Glutamatergic neuron (in vitro differentiated cells): ENCODE results near the gene TLCD3B. TPM values are rescaled to one million over a fixed set of nuclear protein-coding genes. Genes with fewer than 3 reads are reported as not detected.
"Not testable (repeated sequence)": the region's sequence is repeated elsewhere in the genome, so short reads cannot be mapped to it uniquely, and the experiment has no call there.

Experiments used
- DNase-seq: peaks from one replicate; pipeline ENCODE4 v3.0.0; 2022
- H3K27ac Mint-ChIP-seq: one replicate; pipeline ENCODE4 v1.8.0; 2020; ENCODE audit warnings: mild to moderate bottlenecking, mixed read lengths, inconsistent platforms; ENCODE audit not compliant: unreplicated experiment
- H3K27me3 Mint-ChIP-seq: one replicate; pipeline ENCODE4 v1.8.0; 2020; ENCODE audit warnings: mild to moderate bottlenecking, moderate library complexity, mixed read lengths, inconsistent platforms; ENCODE audit not compliant: unreplicated experiment
- H3K36me3 Mint-ChIP-seq: one replicate; pipeline ENCODE4 v1.8.0; 2020; ENCODE audit warnings: mild to moderate bottlenecking, mixed read lengths, inconsistent platforms; ENCODE audit not compliant: unreplicated experiment
- H3K4me1 Mint-ChIP-seq: one replicate; pipeline ENCODE4 v1.8.0; 2020; ENCODE audit warnings: mild to moderate bottlenecking, low read depth, mixed read lengths, inconsistent platforms; ENCODE audit not compliant: unreplicated experiment
- H3K4me3 Mint-ChIP-seq: one replicate; pipeline ENCODE4 v1.8.0; 2020; ENCODE audit warnings: mild to moderate bottlenecking, mixed read lengths, inconsistent platforms; ENCODE audit not compliant: unreplicated experiment
- H3K9me3 Mint-ChIP-seq: one replicate; pipeline ENCODE4 v1.8.0; 2020; ENCODE audit warnings: mild to moderate bottlenecking, moderate library complexity, mixed read lengths, inconsistent platforms; ENCODE audit not compliant: unreplicated experiment
- total RNA-seq: library from RNA; stranded (reverse); fragmentation: NEBNext Ultra II Directional; extraction: Animal tissue kit (Norgen Biotek cat#: 25700); gene quantifications from one replicate; pipeline ENCODE4 v1.2.1, GENCODE V29; 2021; ENCODE audit not compliant: unreplicated experiment
- TF ChIP-seq, protein P1 (sequence below): fragments of 200-600 bp; sonication (generic); IDR thresholded peaks from one replicate; pipeline ENCODE4 v1.5.0; 2021; ENCODE audit not compliant: partially characterized antibody, unreplicated experiment

Gene TLCD3B
- total RNA-seq, 1 donor from 2014 or later = 253 TPM

DNA sequence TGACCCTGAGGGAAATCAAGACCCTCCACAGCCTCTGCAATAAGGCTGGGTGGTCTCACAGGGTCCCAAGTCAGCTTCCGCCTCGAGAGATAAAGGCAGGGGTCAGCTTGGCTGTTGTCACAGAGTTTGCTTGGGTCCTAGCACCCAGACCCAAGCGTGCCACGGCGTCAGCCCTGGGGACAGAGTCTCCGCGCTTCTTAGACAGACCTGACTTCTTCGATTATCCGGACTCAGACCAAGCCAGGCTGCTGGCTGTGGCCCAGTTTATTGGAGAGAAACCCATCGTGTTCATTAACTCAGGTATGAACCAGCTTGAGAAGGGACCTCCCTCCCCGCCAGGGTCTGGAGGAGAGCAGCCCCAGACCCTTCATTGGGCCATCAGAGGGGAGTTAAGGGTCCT, 7.5 kb downstream of the TLCD3B start:
- H3K27me3 Mint-ChIP-seq = peaks cover 14% of the 10 kb centered on the region
- H3K36me3 Mint-ChIP-seq = no peaks in the 10 kb centered on the region
- no peak for DNase-seq
- TF ChIP-seq, protein P1, sequence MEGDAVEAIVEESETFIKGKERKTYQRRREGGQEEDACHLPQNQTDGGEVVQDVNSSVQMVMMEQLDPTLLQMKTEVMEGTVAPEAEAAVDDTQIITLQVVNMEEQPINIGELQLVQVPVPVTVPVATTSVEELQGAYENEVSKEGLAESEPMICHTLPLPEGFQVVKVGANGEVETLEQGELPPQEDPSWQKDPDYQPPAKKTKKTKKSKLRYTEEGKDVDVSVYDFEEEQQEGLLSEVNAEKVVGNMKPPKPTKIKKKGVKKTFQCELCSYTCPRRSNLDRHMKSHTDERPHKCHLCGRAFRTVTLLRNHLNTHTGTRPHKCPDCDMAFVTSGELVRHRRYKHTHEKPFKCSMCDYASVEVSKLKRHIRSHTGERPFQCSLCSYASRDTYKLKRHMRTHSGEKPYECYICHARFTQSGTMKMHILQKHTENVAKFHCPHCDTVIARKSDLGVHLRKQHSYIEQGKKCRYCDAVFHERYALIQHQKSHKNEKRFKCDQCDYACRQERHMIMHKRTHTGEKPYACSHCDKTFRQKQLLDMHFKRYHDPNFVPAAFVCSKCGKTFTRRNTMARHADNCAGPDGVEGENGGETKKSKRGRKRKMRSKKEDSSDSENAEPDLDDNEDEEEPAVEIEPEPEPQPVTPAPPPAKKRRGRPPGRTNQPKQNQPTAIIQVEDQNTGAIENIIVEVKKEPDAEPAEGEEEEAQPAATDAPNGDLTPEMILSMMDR = no peak
- peaks cover 16% of the 10 kb centered on the region for H3K4me1 Mint-ChIP-seq
- no peak overlapping the region for H3K4me3 Mint-ChIP-seq
- no peak overlapping the region for H3K27ac Mint-ChIP-seq
- peaks cover 5% of the 10 kb centered on the region for H3K9me3 Mint-ChIP-seq

DNA sequence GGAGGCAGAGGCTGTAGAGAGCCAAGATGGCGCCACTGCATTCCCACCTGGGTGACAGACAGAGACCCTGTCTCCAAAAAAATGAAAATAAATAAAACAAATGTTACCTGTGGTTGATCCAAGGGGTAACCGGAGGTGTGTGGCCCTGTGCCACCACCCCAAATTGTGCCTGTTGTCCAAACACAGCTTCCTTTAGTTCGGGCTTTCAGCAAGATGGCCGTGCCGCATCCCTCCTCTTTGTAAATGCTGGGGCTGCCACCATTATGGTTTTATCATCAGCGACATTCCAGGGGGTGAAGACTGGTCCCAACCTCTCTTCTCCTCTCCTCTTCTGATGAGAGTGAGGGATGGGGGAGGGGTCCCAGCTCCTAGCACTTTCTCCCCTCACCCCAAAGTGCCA, 8.2 kb downstream of the TLCD3B start, which contains the start of gene C16orf92:
Gene C16orf92, plus strand, starts transcription at position 312 of the 400 bp plus-strand sequence. CDS start 143 bp downstream, outside the sequence.
- DNase-seq = no peak
- Mint-ChIP-seq H3K4me3 (no peak within 1 kb of the TSS), H3K9me3 (peaks cover 5% of the 10 kb centered on the region), H3K27me3 (peaks cover 12% of the 10 kb centered on the region), H3K36me3 (no peaks in the 10 kb centered on the region), H3K27ac (no peak within 1 kb of the TSS), H3K4me1 (peaks cover 13% of the 10 kb centered on the region)
- TF ChIP-seq, protein P1 = no peak

- Mint-ChIP-seq H3K4me3 (no peak overlapping the region), H3K4me1 (peaks cover 2% of the 10 kb centered on the region), H3K36me3 (no peaks in the 10 kb centered on the region), H3K27me3 (peaks cover 3% of the 10 kb centered on the region), H3K9me3 (no peaks in the 10 kb centered on the region), H3K27ac (no peak overlapping the region)
- TF ChIP-seq, protein P1 = no peak
- DNase-seq = no peak
Measured at GRCh38 chr16:30018731-30019158, 12.3 kb downstream of the TLCD3B start.

- not testable (repeated sequence) for H3K4me1 Mint-ChIP-seq, H3K27me3 Mint-ChIP-seq, H3K4me3 Mint-ChIP-seq, H3K36me3 Mint-ChIP-seq, H3K9me3 Mint-ChIP-seq, DNase-seq, H3K27ac Mint-ChIP-seq
Measured at GRCh38 chr16:30017937-30018336, 13.1 kb downstream of the TLCD3B start.

DNA sequence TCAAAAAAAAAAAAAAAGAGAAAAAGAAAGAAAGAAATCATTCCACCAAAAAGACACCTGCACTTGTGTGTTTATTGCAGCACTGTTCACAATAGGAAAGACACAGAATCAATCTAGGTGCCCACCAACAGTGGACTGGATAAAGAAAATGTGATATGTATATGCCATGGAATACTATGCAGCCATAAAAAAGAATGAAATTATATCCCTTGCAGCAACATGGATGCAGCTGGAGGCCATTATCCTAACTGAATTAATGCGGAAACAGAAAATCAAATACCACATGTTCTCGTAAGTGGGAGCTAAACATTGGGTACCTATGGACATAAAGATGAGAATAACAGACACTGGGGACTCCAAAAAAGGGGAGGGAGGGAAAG, 13.8 kb downstream of the TLCD3B start:
- Mint-ChIP-seq H3K36me3 (no peaks in the 10 kb centered on the region), H3K4me1 (peaks cover 2% of the 10 kb centered on the region), H3K27me3 (peaks cover 3% of the 10 kb centered on the region), H3K27ac (no peak overlapping the region), H3K4me3 (no peak overlapping the region), H3K9me3 (no peaks in the 10 kb centered on the region)
- TF ChIP-seq, protein P1 = no peak
- DNase-seq = no peak
